ENCODE measurements around the gene TRUB1. TPM values are rescaled to one million over a fixed set of nuclear protein-coding genes. Genes with fewer than 3 reads are reported as not detected.

Gene TRUB1
- total and polyA plus RNA-seq, 12 donors, result 7.9 to 106 (median 52.4) TPM

DNA sequence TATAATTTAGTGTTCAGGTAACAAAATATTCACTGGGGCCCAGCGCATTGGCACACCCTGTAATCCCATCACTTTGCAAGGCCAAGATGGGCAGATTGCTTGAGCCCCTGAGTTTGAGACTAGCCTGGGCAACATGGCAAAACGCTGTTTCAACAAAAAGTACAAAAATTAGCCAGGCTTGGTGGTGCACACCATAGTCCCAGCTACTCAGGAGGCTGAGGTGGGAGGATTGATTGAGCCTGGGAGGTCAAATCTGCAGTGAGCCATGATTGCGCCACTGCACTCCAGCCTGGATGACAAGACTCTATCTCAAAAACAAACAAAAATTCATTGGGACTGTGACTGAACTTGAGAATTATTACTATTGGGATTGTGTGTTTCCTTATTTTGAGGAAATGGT is 40.4 kb upstream of the TRUB1 start:
- no peaks in the 10 kb centered on the region for H3K4me1 ChIP-seq (replicated peaks in 1 of 2)
- intact Hi-C loops (cut with DNase I), result no loop called here
- no peak for DNase-seq
- H3K27ac ChIP-seq, result no peak overlapping the region
- 81 to 95% (median 91%) methylated on average over 3 of the region's 3 CpGs for WGBS, 4 donors
- H3K4me3 ChIP-seq, result no peak overlapping the region
- no peaks in the 10 kb centered on the region for H3K9me3 ChIP-seq (replicated peaks in 1 of 3)
- no peak for TF ChIP-seq POLR2A (IDR thresholded peaks at IDR 0.05)
- TF ChIP-seq, protein P1, sequence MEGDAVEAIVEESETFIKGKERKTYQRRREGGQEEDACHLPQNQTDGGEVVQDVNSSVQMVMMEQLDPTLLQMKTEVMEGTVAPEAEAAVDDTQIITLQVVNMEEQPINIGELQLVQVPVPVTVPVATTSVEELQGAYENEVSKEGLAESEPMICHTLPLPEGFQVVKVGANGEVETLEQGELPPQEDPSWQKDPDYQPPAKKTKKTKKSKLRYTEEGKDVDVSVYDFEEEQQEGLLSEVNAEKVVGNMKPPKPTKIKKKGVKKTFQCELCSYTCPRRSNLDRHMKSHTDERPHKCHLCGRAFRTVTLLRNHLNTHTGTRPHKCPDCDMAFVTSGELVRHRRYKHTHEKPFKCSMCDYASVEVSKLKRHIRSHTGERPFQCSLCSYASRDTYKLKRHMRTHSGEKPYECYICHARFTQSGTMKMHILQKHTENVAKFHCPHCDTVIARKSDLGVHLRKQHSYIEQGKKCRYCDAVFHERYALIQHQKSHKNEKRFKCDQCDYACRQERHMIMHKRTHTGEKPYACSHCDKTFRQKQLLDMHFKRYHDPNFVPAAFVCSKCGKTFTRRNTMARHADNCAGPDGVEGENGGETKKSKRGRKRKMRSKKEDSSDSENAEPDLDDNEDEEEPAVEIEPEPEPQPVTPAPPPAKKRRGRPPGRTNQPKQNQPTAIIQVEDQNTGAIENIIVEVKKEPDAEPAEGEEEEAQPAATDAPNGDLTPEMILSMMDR (IDR thresholded peaks at IDR 0.05), result no peak
- no peaks in the 10 kb centered on the region for H3K36me3 ChIP-seq (replicated peaks in 1 of 2)
- no peaks in the 10 kb centered on the region for H3K27me3 ChIP-seq

DNA sequence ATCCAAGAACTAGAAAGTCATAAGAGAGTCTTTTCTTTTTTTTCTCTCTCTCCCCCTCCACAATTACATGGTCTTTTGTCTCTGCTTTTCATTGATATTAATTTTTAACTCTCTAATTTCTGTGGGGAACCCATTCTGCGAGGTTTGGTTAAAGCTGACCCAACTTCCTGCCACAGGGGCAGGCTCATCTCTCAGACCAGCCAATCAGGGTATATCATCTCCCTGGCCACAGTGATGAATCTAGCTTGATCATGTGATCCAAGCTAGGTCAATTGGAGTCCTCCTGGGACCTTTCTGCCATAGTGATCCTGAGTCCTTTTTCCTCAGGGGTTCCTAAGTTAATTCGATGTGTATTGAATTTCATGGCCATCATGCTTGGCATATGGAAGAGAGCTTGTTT is 38.0 kb upstream of the TRUB1 start:
- Histone ChIP-seq H3K27ac (no peak overlapping the region), H3K4me1 (replicated peaks in 1 of 2) (peaks cover 0 to 3% of the 10 kb centered on the region in 2 donors), H3K36me3 (replicated peaks in 1 of 2) (no peaks in the 10 kb centered on the region), H3K4me3 (no peak overlapping the region), H3K27me3 (no peaks in the 10 kb centered on the region), H3K9me3 (replicated peaks in 1 of 3) (no peaks in the 10 kb centered on the region)
- no peak for DNase-seq
- WGBS, 4 donors, result 90 to 100% (median 94%) methylated on average over 2 of the region's 2 CpGs
- TF ChIP-seq, protein P1 (IDR thresholded peaks at IDR 0.05), result no peak
- no peak for TF ChIP-seq POLR2A (IDR thresholded peaks at IDR 0.05)
- intact Hi-C loops (cut with DNase I), result no loop called here

DNA sequence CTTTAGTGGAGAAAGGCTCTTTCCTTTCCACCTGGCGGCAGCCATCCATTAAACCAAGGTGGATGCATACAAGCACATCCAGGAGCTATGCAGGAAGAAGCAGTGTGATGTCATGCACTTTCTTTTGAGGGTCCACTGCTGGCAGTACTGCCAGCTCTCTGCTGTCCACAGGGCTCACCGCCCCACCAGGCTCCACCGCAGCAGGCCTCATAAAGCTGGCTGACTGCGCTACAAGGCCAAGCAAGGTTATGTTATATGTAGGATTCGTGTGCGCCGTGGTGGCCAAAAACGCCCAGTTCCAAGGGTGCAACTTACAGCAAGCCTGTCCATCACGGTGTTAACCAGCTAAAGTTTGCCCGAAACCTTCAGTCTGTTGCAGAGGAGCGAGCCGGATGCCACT is 37.3 kb upstream of the TRUB1 start:
- no peaks in the 10 kb centered on the region for H3K36me3 ChIP-seq (replicated peaks in 1 of 2)
- peaks cover 0 to 10% of the 10 kb centered on the region in 2 donors for H3K4me1 ChIP-seq (replicated peaks in 1 of 2)
- no peak overlapping the region for H3K27ac ChIP-seq
- intact Hi-C loops (cut with DNase I), result no loop called here
- DNase-seq, result no peak
- 93 to 97% (median 95%) methylated on average over 12 of the region's 12 CpGs for WGBS, 4 donors
- TF ChIP-seq POLR2A (IDR thresholded peaks at IDR 0.05), result no peak
- TF ChIP-seq, protein P1 (IDR thresholded peaks at IDR 0.05), result no peak
- no peak overlapping the region for H3K4me3 ChIP-seq
- H3K27me3 ChIP-seq, result no peaks in the 10 kb centered on the region
- no peaks in the 10 kb centered on the region for H3K9me3 ChIP-seq (replicated peaks in 1 of 3)

DNA sequence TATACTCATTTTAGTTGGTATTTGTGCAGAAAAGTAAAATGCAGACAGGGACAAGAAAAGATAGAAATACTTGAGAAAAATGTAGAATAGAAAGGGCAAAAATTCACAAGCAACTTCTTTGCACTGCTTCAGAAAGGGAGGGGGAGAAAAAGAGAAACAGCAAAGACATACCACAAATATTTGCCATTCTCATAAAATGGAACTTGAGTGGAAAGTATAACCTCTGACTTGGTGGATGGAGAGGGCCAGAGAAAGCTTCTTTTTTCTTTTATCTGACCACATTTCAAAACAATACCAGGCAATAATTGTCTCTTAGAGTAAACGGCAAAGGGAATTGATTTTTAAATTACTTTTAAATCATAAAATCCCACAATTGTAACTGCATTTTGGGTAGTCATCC is 35.8 kb upstream of the TRUB1 start:
- Histone ChIP-seq H3K4me1 (replicated peaks in 1 of 2) (peaks cover 0 to 16% of the 10 kb centered on the region in 2 donors), H3K27me3 (no peaks in the 10 kb centered on the region), H3K4me3 (no peak overlapping the region), H3K27ac (no peak overlapping the region), H3K36me3 (replicated peaks in 1 of 2) (no peaks in the 10 kb centered on the region), H3K9me3 (replicated peaks in 1 of 3) (no peaks in the 10 kb centered on the region)
- 65 to 76% (median 72%) methylated on average over 1 of the region's 1 CpG for WGBS, 4 donors
- no peak for TF ChIP-seq POLR2A (IDR thresholded peaks at IDR 0.05)
- TF ChIP-seq, protein P1 (IDR thresholded peaks at IDR 0.05), result no peak
- no peak for DNase-seq
- intact Hi-C loops (cut with DNase I), result no loop called here
